GM12892 (cell line): ENCODE data around the gene NDRG2.
"Not testable (repeated sequence)": the region's sequence is repeated elsewhere in the genome, so short reads cannot be mapped to it uniquely, and the experiment has no call there.

Source experiments
- DNase-seq: peaks from one replicate; pipeline ENCODE4 v3.0.0; 2011; ENCODE audit not compliant: insufficient read length
- FAIRE-seq: peaks from 2 replicates; lab custom pipeline; 2011; peaks lifted over from hg19 to GRCh38; lab: Jason Lieb, UNC
- POLR2A ChIP-seq: IDR thresholded peaks from 2 replicates; pipeline ENCODE4 v1.6.1; 2011; ENCODE audit warnings: low read depth, low read length, control low read depth
- POLR2AphosphoS5 ChIP-seq: IDR thresholded peaks from 2 replicates; pipeline ENCODE4 v1.6.1; 2011; ENCODE audit warnings: low read depth, low read length, control low read depth
- TAF1 ChIP-seq: IDR thresholded peaks from 2 replicates; pipeline ENCODE4 v1.6.1; 2011; ENCODE audit warnings: low read depth, mild to moderate bottlenecking, control low read depth, low read length, borderline replicate concordance

The NDRG2 gene

GRCh38 chr14:21016413-21017190 is 8.3 kb downstream of the NDRG2 start:
- FAIRE-seq (no peak), DNase-seq (no peak)
- no peak for TF ChIP-seq POLR2AphosphoS5
- no peak for TF ChIP-seq POLR2A
- no peak for TF ChIP-seq TAF1

- DNase-seq (no peak), FAIRE-seq (no peak)
- TF ChIP-seq TAF1 (no peak), POLR2AphosphoS5 (no peak), POLR2A (no peak)
Observed at GRCh38 chr14:21015312-21015711, 9.5 kb downstream of the NDRG2 start.

- peak; percentile 63 for FAIRE-seq
- TF ChIP-seq POLR2A: no peak
- TF ChIP-seq POLR2AphosphoS5: no peak
- no peak for TF ChIP-seq TAF1
Observed at GRCh38 chr14:21014761-21015190, 10.1 kb downstream of the NDRG2 start.

GRCh38 chr14:21011136-21011535 is 13.7 kb downstream of the NDRG2 start:
- FAIRE-seq (no peak), DNase-seq (no peak)
- TF ChIP-seq TAF1: no peak
- TF ChIP-seq POLR2AphosphoS5: no peak
- TF ChIP-seq POLR2A: no peak

More at GRCh38 chr14:21014761-21015190, 10.1 kb downstream of the NDRG2 start:
- no peak for DNase-seq

GRCh38 chr14:21009721-21010120 is 15.1 kb downstream of the NDRG2 start:
- DNase-seq, FAIRE-seq: not testable (repeated sequence)

- TF ChIP-seq POLR2AphosphoS5 (no peak), TAF1 (no peak), POLR2A (no peak)
- FAIRE-seq: no peak
- DNase-seq: no peak
Observed at GRCh38 chr14:21003788-21004346, 21.0 kb downstream of the NDRG2 start.

GRCh38 chr14:21001218-21001617 is 23.6 kb downstream of the NDRG2 start:
- DNase-seq (no peak), FAIRE-seq (no peak)
- TF ChIP-seq TAF1: no peak
- TF ChIP-seq POLR2A: no peak
- no peak for TF ChIP-seq POLR2AphosphoS5

GRCh38 chr14:20999591-20999990 is 25.3 kb downstream of the NDRG2 start:
- DNase-seq: no peak
- no peak for FAIRE-seq
- no peak for TF ChIP-seq POLR2A
- TF ChIP-seq POLR2AphosphoS5: no peak
- TF ChIP-seq TAF1: no peak

- DNase-seq: no peak
- no peak for TF ChIP-seq POLR2AphosphoS5
- no peak for TF ChIP-seq POLR2A
- no peak for TF ChIP-seq TAF1
- FAIRE-seq: no peak
Observed at GRCh38 chr14:20998674-20999366, 26.0 kb downstream of the NDRG2 start, which contains the start of gene SLC39A2. Gene SLC39A2, plus strand, starts transcription at chr14:20999293. Its CDS starts 154 bp downstream, at chr14:20999447.

- DNase-seq: no peak
- TF ChIP-seq POLR2AphosphoS5: no peak
- no peak for TF ChIP-seq TAF1
- no peak for TF ChIP-seq POLR2A
- no peak for FAIRE-seq
Observed at GRCh38 chr14:20998139-20998538, 26.7 kb downstream of the NDRG2 start.

GRCh38 chr14:20997564-20997963 is 27.3 kb downstream of the NDRG2 start:
- DNase-seq (no peak), FAIRE-seq (no peak)
- TF ChIP-seq POLR2AphosphoS5: no peak
- no peak for TF ChIP-seq TAF1
- TF ChIP-seq POLR2A: no peak

GRCh38 chr14:20997115-20997514 is 27.7 kb downstream of the NDRG2 start:
- DNase-seq (no peak), FAIRE-seq (no peak)
- TF ChIP-seq POLR2AphosphoS5 (no peak), TAF1 (no peak), POLR2A (no peak)
